Prostate gland (tissue), 2 donors: Measurements from ENCODE around the gene PMFBP1.

Experiments
- POLR2A ChIP-seq: fragments of 450-650 bp; IDR thresholded peaks from one replicate; pipeline ENCODE4 v1.6.1; 2016; ENCODE audit warnings: antibody characterized with exemption, mild to moderate bottlenecking
- TF ChIP-seq, protein P1 (sequence below), 4 experiments: fragments of 200-600 bp in 2 of 4; fragments of 450-650 bp in 2 of 4; sonication (generic) in 2 of 4; IDR thresholded peaks; 1 replicate in 3 of 4; 2 replicates in 1 of 4; pipeline ENCODE4 v1.5.1; 2016 to 2019; ENCODE audit warnings: antibody characterized with exemption in 4 of 4, mild to moderate bottlenecking in 2 of 4, moderate library complexity in 2 of 4

- TF ChIP-seq, protein P1, sequence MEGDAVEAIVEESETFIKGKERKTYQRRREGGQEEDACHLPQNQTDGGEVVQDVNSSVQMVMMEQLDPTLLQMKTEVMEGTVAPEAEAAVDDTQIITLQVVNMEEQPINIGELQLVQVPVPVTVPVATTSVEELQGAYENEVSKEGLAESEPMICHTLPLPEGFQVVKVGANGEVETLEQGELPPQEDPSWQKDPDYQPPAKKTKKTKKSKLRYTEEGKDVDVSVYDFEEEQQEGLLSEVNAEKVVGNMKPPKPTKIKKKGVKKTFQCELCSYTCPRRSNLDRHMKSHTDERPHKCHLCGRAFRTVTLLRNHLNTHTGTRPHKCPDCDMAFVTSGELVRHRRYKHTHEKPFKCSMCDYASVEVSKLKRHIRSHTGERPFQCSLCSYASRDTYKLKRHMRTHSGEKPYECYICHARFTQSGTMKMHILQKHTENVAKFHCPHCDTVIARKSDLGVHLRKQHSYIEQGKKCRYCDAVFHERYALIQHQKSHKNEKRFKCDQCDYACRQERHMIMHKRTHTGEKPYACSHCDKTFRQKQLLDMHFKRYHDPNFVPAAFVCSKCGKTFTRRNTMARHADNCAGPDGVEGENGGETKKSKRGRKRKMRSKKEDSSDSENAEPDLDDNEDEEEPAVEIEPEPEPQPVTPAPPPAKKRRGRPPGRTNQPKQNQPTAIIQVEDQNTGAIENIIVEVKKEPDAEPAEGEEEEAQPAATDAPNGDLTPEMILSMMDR (IDR thresholded peaks at IDR 0.05), result no peak
- no peak for TF ChIP-seq POLR2A
These were observed 58.4 kb downstream of the PMFBP1 start for GRCh38 chr16:72113616-72113945.
